OCI-M1 (cell line): Measurements from ENCODE around the gene S1PR2.
"Not testable (repeated sequence)": the region's sequence is repeated elsewhere in the genome, so short reads cannot be mapped to it uniquely, and the experiment has no call there.

Source experiments
- DNase-seq: peaks from one replicate; lab custom pipeline; 2025; lab: John Stamatoyannopoulos, UW

S1PR2 gene

GRCh38 chr19:10190026-10190425 lies 41.1 kb downstream of the S1PR2 start:
- DNase-seq, result no peak

- no peak for DNase-seq
These were observed 41.5 kb downstream of the S1PR2 start for GRCh38 chr19:10189616-10190015.

- DNase-seq, result no peak
These were observed 43.8 kb downstream of the S1PR2 start for GRCh38 chr19:10187315-10187714.

DNA sequence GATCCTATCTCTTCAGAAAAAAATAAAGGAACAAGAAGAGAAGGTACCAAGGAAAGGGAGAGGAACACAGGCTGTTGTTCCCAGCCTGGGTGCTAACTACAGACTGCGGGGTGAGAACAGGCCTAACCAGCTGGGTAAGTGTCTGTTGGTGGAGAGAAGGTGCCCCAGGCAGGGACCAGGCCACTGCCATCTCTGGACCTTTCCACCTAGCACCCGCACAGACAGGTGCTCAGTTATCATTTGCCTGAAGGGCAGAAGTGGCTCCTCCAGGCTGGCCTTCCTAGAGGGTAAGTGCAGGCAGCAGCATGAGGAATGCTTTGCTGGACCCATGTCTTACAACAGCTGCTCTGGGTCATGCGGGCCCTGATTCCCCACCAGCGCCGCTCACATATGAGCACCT lies 46.5 kb downstream of the S1PR2 start:
- no peak for DNase-seq

GRCh38 chr19:10183926-10184325 lies 47.2 kb downstream of the S1PR2 start:
- no peak for DNase-seq

- no peak for DNase-seq
These were observed 48.3 kb downstream of the S1PR2 start for GRCh38 chr19:10182847-10183246.

- no peak for DNase-seq
These were observed 49.1 kb downstream of the S1PR2 start for GRCh38 chr19:10182076-10182475.

GRCh38 chr19:10180459-10180858 lies 50.7 kb downstream of the S1PR2 start:
- no peak for DNase-seq

DNA sequence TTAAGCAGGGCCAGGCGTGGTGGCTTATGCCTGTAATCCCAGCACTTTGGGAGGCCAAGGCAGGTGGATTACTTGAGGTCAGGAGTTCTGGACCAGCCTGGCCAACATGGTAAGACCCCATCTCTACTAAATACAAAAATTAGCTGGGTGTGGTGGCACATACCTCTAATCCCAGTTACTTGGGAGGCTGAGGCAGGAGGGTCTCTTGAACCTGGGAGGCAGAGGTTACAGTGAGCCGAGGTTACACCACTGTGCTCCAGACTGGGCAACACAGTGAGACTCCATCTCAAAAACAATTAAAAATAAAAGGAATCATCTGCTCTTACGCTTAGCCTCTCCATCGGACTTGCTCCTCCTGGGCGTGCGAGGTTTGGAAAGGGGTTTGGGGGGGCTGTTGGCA lies 51.1 kb downstream of the S1PR2 start:
- DNase-seq, result not testable (repeated sequence)

DNA sequence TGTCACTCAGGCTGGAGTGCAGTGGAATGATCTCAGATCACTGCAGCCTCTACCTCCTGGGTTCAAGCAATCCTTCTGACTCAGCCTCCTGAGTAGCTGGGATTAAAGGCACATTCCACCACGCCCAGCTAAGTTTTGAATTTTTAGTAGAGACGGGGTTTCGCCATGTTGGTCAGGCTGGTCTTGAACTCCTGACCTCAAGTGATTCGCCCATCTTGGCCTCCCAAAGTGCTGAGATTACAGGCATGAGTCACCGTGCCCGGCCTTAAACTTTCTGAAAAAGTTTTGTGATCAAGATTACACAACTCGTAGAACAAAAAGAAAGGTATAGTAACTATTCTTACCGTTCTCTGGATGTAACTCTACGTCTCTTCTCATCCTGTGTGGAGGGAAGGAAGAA lies 57.6 kb downstream of the S1PR2 start:
- no peak for DNase-seq
